ENCODE measurements around the gene FARS2.

FARS2 gene

DNA sequence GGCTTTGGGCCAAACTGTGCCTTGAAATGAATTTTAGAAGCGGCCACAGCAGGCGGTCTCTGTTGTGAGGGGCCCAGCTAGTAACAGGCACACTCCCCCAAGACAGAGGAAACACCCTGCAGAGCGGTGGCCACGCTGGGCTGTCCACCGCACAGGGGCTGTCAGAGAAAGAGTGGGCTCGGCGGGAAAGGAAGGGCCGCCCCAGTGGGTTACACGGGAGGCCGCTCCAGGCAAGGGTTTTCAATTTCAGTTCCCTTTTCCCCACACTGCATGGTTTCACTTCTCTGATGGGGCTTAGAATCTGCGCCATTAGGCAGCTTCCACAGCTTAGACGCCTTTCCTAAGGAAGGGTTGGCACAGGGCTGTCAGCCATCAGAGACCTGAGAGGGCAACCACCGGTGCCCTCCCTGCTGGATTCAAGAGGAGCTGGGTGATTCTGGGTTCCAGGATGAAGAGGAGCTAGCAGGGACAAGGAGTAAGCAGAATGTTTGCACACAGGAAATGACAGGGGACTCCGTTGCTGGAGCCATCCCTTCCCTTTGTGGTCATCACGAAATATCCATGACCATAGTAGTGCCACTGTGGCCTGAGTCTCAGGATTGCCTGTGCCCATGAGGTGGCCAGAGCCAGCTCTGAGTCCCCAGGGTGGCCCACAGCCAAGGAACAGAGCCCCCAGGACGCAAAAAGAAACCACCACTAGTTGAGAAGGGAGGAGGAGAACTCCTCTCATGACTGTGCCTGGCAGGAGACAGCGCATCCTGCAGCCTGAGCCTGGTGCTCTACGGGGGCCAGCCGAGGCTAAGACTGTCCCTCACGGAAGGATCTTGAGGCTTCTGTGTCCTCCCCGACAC is 462.8 kb downstream of the FARS2 start:
- no peak for TF ChIP-seq ZNF274 (IDR thresholded peaks at IDR 0.05; ENCODE audit: low read depth, low read length)
- peak overlapping the region; percentile 26; the same call in 1 of the 2 replicates for H3K4me3 ChIP-seq (ENCODE audit: low read length)

DNA sequence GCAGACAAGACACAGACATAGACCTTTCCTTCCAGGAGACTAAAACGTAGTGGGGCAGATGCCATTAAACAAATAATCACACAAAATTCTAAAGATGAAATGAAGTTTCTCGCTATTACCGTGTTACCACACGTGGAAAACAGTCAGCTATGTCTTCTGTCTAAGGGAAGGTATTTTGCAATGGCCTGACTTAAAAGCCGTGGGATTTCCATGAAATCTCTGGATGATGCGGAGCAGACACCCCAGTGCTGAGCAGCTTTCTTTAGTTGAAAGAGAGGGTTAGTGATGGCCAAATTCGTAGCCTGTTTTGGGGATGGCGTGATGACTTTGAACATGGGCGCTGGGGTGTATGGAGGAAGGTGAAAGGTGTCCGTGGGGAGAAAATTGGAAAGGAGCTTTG is 463.6 kb downstream of the FARS2 start:
- H3K4me3 ChIP-seq (ENCODE audit: low read length), result no peak overlapping the region
- no peak for TF ChIP-seq ZNF274 (IDR thresholded peaks at IDR 0.05; ENCODE audit: low read depth, low read length)

DNA sequence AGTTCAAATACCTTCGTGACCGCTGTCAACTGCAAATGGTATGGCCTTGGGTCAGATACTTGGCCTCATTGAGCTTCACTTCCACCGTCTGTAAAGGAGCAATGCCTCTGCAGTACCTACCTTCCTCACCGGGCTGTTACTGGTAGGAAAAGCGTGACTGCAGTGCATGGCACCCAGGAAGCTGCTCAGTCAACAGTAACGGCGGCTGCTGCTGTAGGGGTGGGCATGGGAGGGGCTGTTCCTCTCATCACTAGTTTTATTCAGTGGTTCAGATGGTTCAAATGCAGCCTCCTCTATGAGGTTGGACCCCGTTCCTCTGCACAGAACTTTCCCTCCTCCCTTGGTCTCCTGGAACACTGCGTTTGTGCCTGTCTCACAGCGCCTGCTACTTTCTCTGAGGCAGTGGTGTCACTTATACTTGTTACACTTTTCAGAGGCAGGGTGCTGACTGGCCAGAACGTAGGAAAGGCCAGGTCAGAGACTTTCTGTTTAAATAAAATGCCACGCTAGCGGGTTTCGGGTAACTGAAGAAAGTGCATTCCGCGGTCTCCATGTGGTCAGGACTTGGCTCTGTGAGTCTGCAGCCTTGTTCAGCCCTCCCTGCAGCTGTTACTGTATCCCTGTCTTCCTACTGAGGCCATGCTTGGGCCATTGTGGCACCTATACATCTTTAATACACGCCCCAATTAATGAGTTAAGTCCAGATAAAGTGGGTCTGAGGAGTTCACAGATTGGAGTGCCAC is 465.8 kb downstream of the FARS2 start:
- TF ChIP-seq ZNF274 (IDR thresholded peaks at IDR 0.05; ENCODE audit: low read depth, low read length), result no peak

DNA sequence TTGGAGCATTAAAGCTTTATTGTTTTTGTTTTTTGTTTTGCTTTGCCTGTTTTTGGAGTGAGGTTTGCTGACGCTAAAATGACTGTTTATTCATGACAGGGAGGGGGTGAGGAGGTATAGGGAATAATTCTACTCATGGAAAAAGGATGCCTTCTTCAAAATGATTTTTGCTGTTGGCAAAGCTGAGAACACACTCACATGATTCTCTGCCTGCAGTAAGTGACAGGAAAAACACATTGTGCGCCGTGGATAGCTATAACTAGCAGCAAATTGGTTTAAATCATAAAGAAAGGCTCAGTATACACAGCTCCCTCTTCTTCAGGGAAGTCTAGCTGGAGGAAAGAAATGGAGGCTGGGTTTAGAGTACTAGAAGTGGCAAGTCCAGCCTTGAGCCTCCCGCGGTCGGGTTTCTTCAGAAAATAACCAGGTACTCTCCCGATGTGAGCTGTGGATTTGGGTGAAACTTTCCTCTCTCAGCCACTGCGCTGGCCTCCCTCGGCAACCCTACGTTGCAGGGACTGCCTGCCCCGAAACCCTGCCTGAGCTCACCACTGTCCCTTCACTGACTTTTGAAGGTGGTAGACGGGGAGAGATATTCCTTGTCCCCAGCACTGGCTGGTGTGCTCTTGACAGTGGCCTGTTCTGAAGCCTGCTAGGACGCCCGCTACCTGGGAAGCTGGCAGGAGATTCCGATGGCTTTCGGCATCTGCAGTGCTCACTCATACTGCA is 467.2 kb downstream of the FARS2 start:
- TF ChIP-seq ZNF274 (IDR thresholded peaks at IDR 0.05; ENCODE audit: low read depth, low read length), result no peak
- no peak overlapping the region for H3K4me3 ChIP-seq (ENCODE audit: low read length)

More for the DNA sequence above, 465.8 kb downstream of the FARS2 start:
- no peak overlapping the region for H3K4me3 ChIP-seq (ENCODE audit: low read length)

DNA sequence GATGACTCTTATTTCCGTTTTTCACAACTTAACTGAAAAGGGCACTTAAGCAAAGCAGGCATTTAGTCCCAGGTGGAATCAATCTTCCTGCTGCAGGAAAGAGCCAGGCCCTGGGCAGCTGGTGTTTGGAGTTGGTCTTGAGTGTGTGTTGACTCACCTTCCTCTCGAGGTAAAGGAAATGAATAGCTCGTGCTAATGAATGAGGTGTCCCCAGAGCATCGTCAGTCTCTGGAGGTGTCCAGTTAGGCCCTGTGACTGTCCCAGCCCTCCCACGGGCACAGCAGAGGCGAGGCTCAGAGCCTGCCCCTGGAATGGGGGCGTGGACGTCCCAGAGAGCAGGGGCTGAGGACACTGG is 467.7 kb downstream of the FARS2 start:
- no peak overlapping the region for H3K4me3 ChIP-seq (ENCODE audit: low read length)
- no peak for TF ChIP-seq ZNF274 (IDR thresholded peaks at IDR 0.05; ENCODE audit: low read depth, low read length)

DNA sequence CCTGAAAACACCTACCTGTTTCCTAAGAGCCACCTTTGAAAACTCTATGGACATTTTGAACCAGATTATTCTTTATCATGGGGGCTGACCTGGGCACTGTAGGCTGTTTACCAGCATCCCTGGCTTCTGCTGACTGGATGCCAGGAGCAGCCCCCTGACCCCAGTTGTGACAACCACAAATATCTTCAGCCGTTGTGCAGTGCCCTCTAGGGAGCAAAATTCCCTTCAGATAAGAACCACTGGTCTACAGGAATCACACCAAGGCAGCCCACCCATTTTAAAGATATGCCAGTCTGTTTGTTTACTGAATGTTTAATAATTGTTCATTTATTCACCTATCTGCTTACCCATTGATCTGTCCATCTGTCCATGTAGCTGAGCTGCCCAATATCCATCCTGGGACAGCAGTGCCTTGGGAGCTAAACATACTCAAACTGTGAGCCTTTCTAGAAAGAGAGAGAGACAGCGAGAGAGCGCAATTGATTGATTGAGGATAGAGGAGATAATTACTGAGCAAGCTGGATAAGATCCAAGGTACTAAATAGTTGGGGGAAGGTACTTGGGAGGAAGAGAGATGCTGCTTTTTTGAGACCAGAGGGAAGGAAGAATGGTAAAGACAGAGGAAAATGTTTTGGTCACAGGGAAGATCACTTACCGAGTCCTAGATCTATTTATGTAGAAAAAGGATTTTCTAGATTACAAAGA is 468.7 kb downstream of the FARS2 start:
- H3K4me3 ChIP-seq (ENCODE audit: low read length), result no peak overlapping the region
- no peak for TF ChIP-seq ZNF274 (IDR thresholded peaks at IDR 0.05; ENCODE audit: low read depth, low read length)

DNA sequence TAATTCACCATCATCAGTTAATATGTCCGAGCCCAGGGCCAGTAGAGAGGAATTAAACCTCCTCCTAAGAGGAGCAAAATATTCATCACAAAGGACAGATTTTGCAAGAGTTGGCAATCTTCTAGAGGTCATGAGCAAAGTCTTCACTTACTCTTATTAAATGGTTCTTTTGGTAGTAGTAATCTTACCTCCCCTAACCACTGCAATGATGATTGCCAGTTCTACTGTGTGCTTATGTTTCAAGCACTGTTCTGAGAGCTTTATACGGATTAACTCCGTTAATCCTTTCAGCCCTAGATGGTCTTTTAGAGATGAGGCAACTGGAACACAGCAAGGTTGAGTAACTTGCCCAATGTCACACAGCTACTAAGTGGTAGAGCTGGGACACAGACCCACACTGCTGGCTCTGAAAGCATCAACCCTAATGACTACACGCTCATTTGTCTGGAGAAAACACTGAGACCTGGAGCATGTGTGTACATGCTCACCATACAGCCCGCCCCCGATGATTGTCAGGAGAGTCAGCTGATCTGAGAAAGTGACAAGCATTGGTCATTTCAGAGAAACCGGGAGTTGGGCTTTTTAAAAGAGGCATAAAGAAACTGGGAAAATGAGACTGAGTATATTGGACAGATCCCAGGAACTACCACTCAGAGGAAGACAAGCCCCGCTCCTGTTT is 469.4 kb downstream of the FARS2 start:
- no peak for TF ChIP-seq ZNF274 (IDR thresholded peaks at IDR 0.05; ENCODE audit: low read depth, low read length)
- H3K4me3 ChIP-seq (ENCODE audit: low read length), result no peak overlapping the region

DNA sequence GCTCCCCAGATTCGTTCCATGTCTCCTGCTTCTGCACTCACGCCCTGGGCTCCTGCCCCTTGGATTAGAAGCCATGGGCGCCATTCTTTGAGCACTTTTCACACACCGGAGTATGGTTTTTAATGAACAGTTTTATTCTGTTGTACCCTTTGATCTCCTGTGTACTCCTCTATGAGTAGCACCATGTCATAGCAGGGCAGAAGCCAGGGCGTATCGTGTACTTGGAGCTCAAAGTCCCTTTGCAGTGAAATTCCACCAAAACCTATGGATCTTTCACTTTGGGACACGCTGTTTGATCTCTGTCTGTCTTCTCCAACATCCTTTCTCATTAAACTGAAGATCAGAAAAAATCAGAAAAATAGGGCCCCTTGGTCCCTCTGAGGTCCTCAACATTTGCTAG is 470.1 kb downstream of the FARS2 start:
- TF ChIP-seq ZNF274 (IDR thresholded peaks at IDR 0.05; ENCODE audit: low read depth, low read length), result no peak

DNA sequence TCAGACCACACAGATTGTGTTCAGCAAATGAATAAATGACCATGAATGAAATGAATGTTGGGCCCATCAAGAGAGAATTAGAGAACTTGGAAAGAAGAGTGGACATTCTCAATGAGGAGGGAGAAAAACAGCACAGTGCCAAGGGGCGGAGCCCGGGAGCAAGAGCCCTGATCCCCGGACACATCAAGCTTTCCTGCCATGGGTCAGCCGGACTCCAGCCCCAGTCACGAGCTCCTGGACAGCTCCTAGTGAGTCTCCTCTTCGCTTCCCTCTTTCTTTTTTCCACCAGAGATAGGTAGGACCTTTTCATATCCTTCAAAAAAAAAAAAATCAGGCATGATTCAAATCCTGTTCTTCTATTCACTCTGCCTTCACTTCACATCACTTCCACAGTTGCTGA is 471.2 kb downstream of the FARS2 start:
- no peak overlapping the region for H3K4me3 ChIP-seq (ENCODE audit: low read length)
- TF ChIP-seq ZNF274 (IDR thresholded peaks at IDR 0.05; ENCODE audit: low read depth, low read length), result no peak

More for the DNA sequence above, 470.1 kb downstream of the FARS2 start:
- no peak overlapping the region for H3K4me3 ChIP-seq (ENCODE audit: low read length)

DNA sequence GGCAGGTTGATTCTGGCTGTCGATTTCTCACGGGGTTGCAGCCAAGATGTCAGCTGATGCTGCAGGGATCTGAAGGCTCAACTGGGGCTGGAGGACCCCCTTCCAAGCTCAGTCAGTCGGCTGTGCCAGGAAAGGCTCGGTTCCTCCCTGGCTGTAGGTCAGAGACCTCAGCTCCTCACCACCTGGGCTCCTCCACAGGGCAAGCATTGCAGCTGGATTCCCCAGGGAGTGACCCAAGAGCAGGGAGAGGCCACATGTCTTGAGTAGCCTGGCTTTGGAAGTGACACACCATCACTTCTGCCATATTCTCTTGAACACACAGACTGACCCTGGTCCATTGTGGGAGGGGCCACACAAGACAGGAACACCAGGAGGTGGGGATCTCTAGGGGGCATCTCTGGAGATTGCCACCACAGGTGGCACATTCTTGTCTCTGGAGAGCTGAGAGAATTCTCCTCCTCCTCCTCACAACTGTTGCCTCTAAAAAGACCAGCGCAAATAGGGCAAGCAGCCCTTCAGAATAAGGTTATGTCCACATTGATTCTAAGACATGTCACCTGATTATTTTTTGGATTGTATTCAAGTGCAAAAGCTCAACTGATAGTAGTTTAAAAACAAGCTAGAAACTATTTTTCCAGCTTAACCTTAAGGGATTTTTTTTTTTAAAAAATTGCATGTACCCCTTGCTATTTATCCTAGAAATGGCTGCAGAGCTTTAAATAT is 474.9 kb downstream of the FARS2 start:
- no peak overlapping the region for H3K4me3 ChIP-seq (ENCODE audit: low read length)
- TF ChIP-seq ZNF274 (IDR thresholded peaks at IDR 0.05; ENCODE audit: low read depth, low read length), result no peak

DNA sequence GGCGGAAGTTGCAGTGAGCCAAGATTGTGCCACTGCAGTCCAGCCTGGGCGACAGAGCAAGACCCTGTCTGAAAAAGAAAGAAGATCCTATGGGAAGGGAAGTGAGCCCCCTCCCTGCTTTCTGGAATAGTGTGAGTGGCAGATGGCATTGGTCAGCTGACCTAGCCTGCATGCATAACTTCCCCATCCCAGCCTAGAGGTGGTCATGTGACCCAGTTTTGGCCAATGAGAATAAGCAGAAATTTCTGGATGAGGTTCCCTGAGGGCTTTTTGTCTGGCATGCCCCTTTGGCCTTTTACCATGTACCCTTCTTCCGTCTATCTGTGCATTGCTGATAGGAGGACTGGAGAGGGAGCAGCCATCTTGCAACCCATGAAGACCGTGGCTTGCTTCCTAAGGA is 476.1 kb downstream of the FARS2 start:
- H3K4me3 ChIP-seq (ENCODE audit: low read length), result no peak overlapping the region
- TF ChIP-seq ZNF274 (IDR thresholded peaks at IDR 0.05; ENCODE audit: low read depth, low read length), result no peak

DNA sequence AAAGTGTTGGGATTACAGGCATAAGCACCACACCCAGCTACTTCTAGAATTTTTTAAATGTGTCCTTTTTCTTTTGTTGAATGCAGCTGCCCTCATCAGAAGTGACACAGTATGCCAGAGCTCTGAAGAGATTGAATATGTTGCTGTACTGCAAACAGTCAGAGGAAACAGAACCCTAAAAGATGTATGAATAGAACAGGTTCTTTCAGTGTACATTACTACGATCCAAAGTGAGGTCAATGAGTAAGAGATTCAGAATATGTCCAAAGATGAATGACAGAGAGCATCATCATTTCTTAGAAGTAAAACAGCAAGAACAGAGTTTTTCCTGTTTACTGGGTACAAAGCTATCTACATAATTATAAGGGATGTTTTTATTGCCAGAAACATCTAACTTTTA is 476.9 kb downstream of the FARS2 start:
- no peak overlapping the region for H3K4me3 ChIP-seq (ENCODE audit: low read length)
- no peak for TF ChIP-seq ZNF274 (IDR thresholded peaks at IDR 0.05; ENCODE audit: low read depth, low read length)

DNA sequence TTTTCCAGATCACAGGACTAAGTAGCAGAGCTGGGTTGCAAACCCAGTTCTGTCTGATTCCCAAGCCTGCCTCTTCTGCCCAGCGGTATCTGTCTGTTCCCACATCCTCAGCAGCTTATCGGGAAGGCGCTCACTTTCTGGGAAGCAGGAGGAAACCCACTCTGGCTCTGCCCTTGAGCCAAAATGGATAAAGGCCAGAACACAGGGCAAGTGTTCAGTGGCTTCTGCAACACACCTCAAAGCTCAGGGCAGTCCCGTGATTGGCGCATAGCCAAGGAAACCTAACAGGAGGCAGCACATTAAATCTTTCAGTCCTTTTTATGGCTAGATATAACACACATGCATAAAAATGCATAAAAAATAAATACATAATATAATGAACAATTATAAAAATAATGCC is 483.2 kb downstream of the FARS2 start:
- TF ChIP-seq ZNF274 (IDR thresholded peaks at IDR 0.05; ENCODE audit: low read depth, low read length), result no peak
- no peak overlapping the region for H3K4me3 ChIP-seq (ENCODE audit: low read length)
